Neural crest cell (in vitro differentiated cells): ENCODE measurements around the gene GTF2F2. TPM values are rescaled to one million over a fixed set of nuclear protein-coding genes. Genes with fewer than 3 reads are reported as not detected.
"Not testable (repeated sequence)": the region's sequence is repeated elsewhere in the genome, so short reads cannot be mapped to it uniquely, and the experiment has no call there.

Experiments used
- DNase-seq: peaks from one replicate; pipeline ENCODE4 v3.0.0; 2021; ENCODE audit warnings: low read depth, mixed read lengths, low spot score
- H3K27ac Mint-ChIP-seq: one replicate; pipeline ENCODE4 v1.8.0; 2021; ENCODE audit warnings: mild to moderate bottlenecking, mixed read lengths; ENCODE audit not compliant: unreplicated experiment
- H3K27me3 Mint-ChIP-seq: 2 replicates; pipeline ENCODE4 v1.8.0; 2021; ENCODE audit warnings: low read depth, mild to moderate bottlenecking, mixed read lengths
- H3K36me3 Mint-ChIP-seq: 2 replicates; pipeline ENCODE4 v1.8.0; 2021; ENCODE audit warnings: low read depth, mild to moderate bottlenecking, mixed read lengths
- H3K4me1 Mint-ChIP-seq: 2 replicates; pipeline ENCODE4 v1.8.0; 2021; ENCODE audit warnings: mixed read lengths
- H3K4me3 Mint-ChIP-seq: one replicate; pipeline ENCODE4 v1.8.0; 2021; ENCODE audit warnings: mild to moderate bottlenecking, mixed read lengths
- H3K9me3 Mint-ChIP-seq: 2 replicates; pipeline ENCODE4 v1.8.0; 2021; ENCODE audit warnings: mixed read lengths
- CTCF ChIP-seq: fragments of 200-600 bp; sonication (generic); conservative IDR thresholded peaks from 2 replicates; pipeline ENCODE4 v1.5.0; 2021; ENCODE audit warnings: antibody characterized with exemption, mild to moderate bottlenecking
- total RNA-seq: library from RNA; stranded (reverse); gene quantifications from 2 replicates; pipeline ENCODE4 v1.2.1, GENCODE V29; 2021

Gene GTF2F2
- total RNA-seq, 1 donor from 2014 or later: 25.1 TPM

GRCh38 chr13:45296259-45296658 is 175.9 kb downstream of the GTF2F2 start:
- H3K36me3 Mint-ChIP-seq: peaks cover 2% of the 10 kb centered on the region
- H3K27ac Mint-ChIP-seq: no peak overlapping the region
- H3K4me3 Mint-ChIP-seq: no peak overlapping the region
- no peaks in the 10 kb centered on the region for H3K9me3 Mint-ChIP-seq
- H3K27me3 Mint-ChIP-seq: no peaks in the 10 kb centered on the region
- TF ChIP-seq CTCF: no peak
- DNase-seq: no peak
- no peaks in the 10 kb centered on the region for H3K4me1 Mint-ChIP-seq

GRCh38 chr13:45297456-45298205 is 177.3 kb downstream of the GTF2F2 start:
- H3K4me1 Mint-ChIP-seq: peaks cover 3% of the 10 kb centered on the region
- no peaks in the 10 kb centered on the region for H3K9me3 Mint-ChIP-seq
- H3K36me3 Mint-ChIP-seq: peaks cover 2% of the 10 kb centered on the region
- no peak for TF ChIP-seq CTCF
- H3K4me3 Mint-ChIP-seq: no peak overlapping the region
- DNase-seq: no peak
- no peaks in the 10 kb centered on the region for H3K27me3 Mint-ChIP-seq
- H3K27ac Mint-ChIP-seq: no peak overlapping the region

GRCh38 chr13:45298206-45298505 is 177.8 kb downstream of the GTF2F2 start:
- no peak for TF ChIP-seq CTCF
- no peaks in the 10 kb centered on the region for H3K9me3 Mint-ChIP-seq
- H3K27me3 Mint-ChIP-seq: no peaks in the 10 kb centered on the region
- H3K27ac Mint-ChIP-seq: no peak overlapping the region
- DNase-seq: no peak
- H3K4me1 Mint-ChIP-seq: peaks cover 6% of the 10 kb centered on the region
- no peak overlapping the region for H3K4me3 Mint-ChIP-seq
- peaks cover 2% of the 10 kb centered on the region for H3K36me3 Mint-ChIP-seq

GRCh38 chr13:45298550-45298949 is 178.2 kb downstream of the GTF2F2 start:
- not testable (repeated sequence) for H3K27me3 Mint-ChIP-seq, H3K4me3 Mint-ChIP-seq, H3K4me1 Mint-ChIP-seq, DNase-seq, H3K9me3 Mint-ChIP-seq, H3K27ac Mint-ChIP-seq, H3K36me3 Mint-ChIP-seq

GRCh38 chr13:45299194-45299593 is 178.9 kb downstream of the GTF2F2 start:
- H3K4me1 Mint-ChIP-seq: peaks cover 6% of the 10 kb centered on the region
- H3K4me3 Mint-ChIP-seq: no peak overlapping the region
- no peaks in the 10 kb centered on the region for H3K9me3 Mint-ChIP-seq
- no peaks in the 10 kb centered on the region for H3K27me3 Mint-ChIP-seq
- DNase-seq: no peak
- H3K27ac Mint-ChIP-seq: no peak overlapping the region
- TF ChIP-seq CTCF: no peak
- H3K36me3 Mint-ChIP-seq: no peaks in the 10 kb centered on the region

GRCh38 chr13:45300190-45300985 is 180.1 kb downstream of the GTF2F2 start:
- no peak overlapping the region for H3K4me3 Mint-ChIP-seq
- no peaks in the 10 kb centered on the region for H3K36me3 Mint-ChIP-seq
- no peak overlapping the region for H3K27ac Mint-ChIP-seq
- no peaks in the 10 kb centered on the region for H3K9me3 Mint-ChIP-seq
- H3K4me1 Mint-ChIP-seq: peaks cover 6% of the 10 kb centered on the region
- no peak for DNase-seq
- no peak for TF ChIP-seq CTCF
- no peaks in the 10 kb centered on the region for H3K27me3 Mint-ChIP-seq
